ENCODE data around the gene COG8. TPM values are rescaled to one million over a fixed set of nuclear protein-coding genes. Genes with fewer than 3 reads are reported as not detected.

The COG8 gene
- total and polyA plus RNA-seq, 9 of the 15 experiments (the other 6 are each of a cell fraction or from before 2014, with no cell fraction given), result 3.7 to 42.6 (median 30.1) TPM

DNA sequence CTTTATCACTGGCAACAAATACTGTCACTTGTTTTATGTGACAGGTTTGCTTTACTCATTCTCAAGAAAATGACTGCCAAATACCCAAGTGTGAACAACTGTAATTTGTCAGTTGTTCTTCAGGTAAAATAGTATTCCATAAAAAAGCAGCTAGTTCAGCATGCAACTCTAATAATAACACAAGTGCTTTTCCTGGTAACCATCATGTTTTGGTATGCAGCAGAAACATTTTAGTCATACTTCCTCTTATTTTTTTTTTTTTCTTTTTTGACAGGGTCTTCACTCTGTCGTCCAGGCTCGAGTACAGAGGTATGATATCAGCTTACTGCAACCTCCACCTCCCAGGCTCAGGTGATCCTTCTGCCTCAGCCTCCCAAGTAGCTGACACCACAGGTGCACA is 41.9 kb upstream of the COG8 start (continued):
- TF ChIP-seq NEUROD1 (IDR thresholded peaks at IDR 0.05; ENCODE audit: borderline replicate concordance, low read depth, low read length, partially characterized antibody), result no peak

GRCh38 chr16:69378760-69379159 is 39.4 kb upstream of the COG8 start:
- BruUV-seq (replicated peaks), result no TSS peak
- Histone ChIP-seq H3K9ac (ENCODE audit: insufficient read depth in 1 of 2, low read depth in 2 of 2, low read length in 2 of 2) (no peak overlapping the region), H3K79me2 (ENCODE audit: control insufficient read depth, insufficient read depth, low read length) (peaks cover 30% of the 10 kb centered on the region), H3K36me3 (ENCODE audit: control insufficient read depth, insufficient read depth, low read length) (peaks cover 82% of the 10 kb centered on the region), H3K27me3 (ENCODE audit: control insufficient read depth in 2 of 2, insufficient read depth in 2 of 2, low read length in 2 of 2) (no peaks in the 10 kb centered on the region), H3K4me3 (no peak overlapping the region), H3K4me2 (ENCODE audit: insufficient read depth, low read length) (no peak overlapping the region), H4K20me1 (replicated peaks; ENCODE audit: control insufficient read depth, insufficient read depth, low read length) (no peaks in the 10 kb centered on the region), H2AFZ (ENCODE audit: low read depth, low read length) (no peak overlapping the region), H3K27ac (ENCODE audit: extremely low read depth, low read depth, low read length) (no peak overlapping the region), H3K9me1 (ENCODE audit: control insufficient read depth, insufficient read depth, low read length) (no peaks in the 10 kb centered on the region), H3K9me3 (replicated peaks; ENCODE audit: control insufficient read depth, insufficient read depth, low read depth, low read length) (no peaks in the 10 kb centered on the region), H3K4me1 (replicated peaks in 1 of 2; ENCODE audit: control insufficient read depth in 2 of 2, insufficient read depth in 2 of 2, low read length in 2 of 2) (peaks cover 0 to 15% of the 10 kb centered on the region in 2 experiments; a peak in 3 of 5 replicates)
- DNase-seq (ENCODE audit: extremely low read depth in 1 of 4, low spot score in 3 of 4) (no peak), FAIRE-seq (no peak), ATAC-seq (no peak)
- CTCF ChIA-PET (ENCODE audit: low intra/inter-chr PET ratio), result no interaction called here
- in situ Hi-C loops (cut with MboI) (no loop called here), intact Hi-C loops (cut with micrococcal nuclease) (no loop called here)
- 82% methylated on average over 1 of the region's 1 CpG for WGBS (ENCODE audit: insufficient coverage, low coverage, missing lambda C conversion rate)
- POLR2A ChIA-PET, result interaction anchor here (0.6 to 2.1 kb wide), 4 partner anchors 19 to 155 kb away, joined by 3 to 5 read pairs (median 4); no protein-coding TSS in a partner anchor
- TF ChIP-seq MCM2 (IDR thresholded peaks at IDR 0.05; ENCODE audit: low read depth), result no peak
- TF ChIP-seq, protein P1, sequence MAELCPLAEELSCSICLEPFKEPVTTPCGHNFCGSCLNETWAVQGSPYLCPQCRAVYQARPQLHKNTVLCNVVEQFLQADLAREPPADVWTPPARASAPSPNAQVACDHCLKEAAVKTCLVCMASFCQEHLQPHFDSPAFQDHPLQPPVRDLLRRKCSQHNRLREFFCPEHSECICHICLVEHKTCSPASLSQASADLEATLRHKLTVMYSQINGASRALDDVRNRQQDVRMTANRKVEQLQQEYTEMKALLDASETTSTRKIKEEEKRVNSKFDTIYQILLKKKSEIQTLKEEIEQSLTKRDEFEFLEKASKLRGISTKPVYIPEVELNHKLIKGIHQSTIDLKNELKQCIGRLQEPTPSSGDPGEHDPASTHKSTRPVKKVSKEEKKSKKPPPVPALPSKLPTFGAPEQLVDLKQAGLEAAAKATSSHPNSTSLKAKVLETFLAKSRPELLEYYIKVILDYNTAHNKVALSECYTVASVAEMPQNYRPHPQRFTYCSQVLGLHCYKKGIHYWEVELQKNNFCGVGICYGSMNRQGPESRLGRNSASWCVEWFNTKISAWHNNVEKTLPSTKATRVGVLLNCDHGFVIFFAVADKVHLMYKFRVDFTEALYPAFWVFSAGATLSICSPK (IDR thresholded peaks at IDR 0.05; ENCODE audit: borderline replicate concordance), result no peak
- no peak for TF ChIP-seq ZNF282 (CRISPR knock-in tag; IDR thresholded peaks at IDR 0.05)
- TF ChIP-seq, protein P2, sequence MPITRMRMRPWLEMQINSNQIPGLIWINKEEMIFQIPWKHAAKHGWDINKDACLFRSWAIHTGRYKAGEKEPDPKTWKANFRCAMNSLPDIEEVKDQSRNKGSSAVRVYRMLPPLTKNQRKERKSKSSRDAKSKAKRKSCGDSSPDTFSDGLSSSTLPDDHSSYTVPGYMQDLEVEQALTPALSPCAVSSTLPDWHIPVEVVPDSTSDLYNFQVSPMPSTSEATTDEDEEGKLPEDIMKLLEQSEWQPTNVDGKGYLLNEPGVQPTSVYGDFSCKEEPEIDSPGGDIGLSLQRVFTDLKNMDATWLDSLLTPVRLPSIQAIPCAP (CRISPR knock-in tag; IDR thresholded peaks at IDR 0.05; ENCODE audit: borderline replicate concordance), result no peak
- TF ChIP-seq ATF3 (IDR thresholded peaks at IDR 0.05), result no peak
- no peak for TF ChIP-seq ATF3 (CRISPR knock-in tag; conservative IDR thresholded peaks at IDR 0.05)
- no peak for TF ChIP-seq MYNN (IDR thresholded peaks at IDR 0.05)
- no peak for TF ChIP-seq MYNN (CRISPR knock-in tag; IDR thresholded peaks at IDR 0.05)
- TF ChIP-seq NFIX (CRISPR knock-in tag; IDR thresholded peaks at IDR 0.05; ENCODE audit: low read depth), result no peak

Data from K562 (cell line).